ENCODE data around the gene SETD1B.

SETD1B gene

GRCh38 chr12:121802485-121802842, 1.3 kb upstream of the SETD1B start:
- peak overlapping the region; percentile 100 for H3K27ac ChIP-seq
- TF ChIP-seq ZFX (IDR thresholded peaks at IDR 0.05; ENCODE audit: borderline replicate concordance) = no peak

- H3K27ac ChIP-seq = peak overlapping the region; percentile 100
- TF ChIP-seq ZFX (IDR thresholded peaks at IDR 0.05; ENCODE audit: borderline replicate concordance) (no peak), CTCF (IDR thresholded peaks at IDR 0.05) (no peak)
Measured at GRCh38 chr12:121802843-121803698, 738 bp upstream of the SETD1B start.

GRCh38 chr12:121804417-121805111, 755 bp downstream of the SETD1B start:
- H3K27ac ChIP-seq = peak overlapping the region; percentile 100
- TF ChIP-seq CTCF (IDR thresholded peaks at IDR 0.05) (no peak), ZFX (IDR thresholded peaks at IDR 0.05; ENCODE audit: borderline replicate concordance) (no peak)

- TF ChIP-seq CTCF (IDR thresholded peaks at IDR 0.05) = no peak
- TF ChIP-seq ZFX (IDR thresholded peaks at IDR 0.05; ENCODE audit: borderline replicate concordance) = no peak
- H3K27ac ChIP-seq = peak overlapping the region; percentile 100
Measured at GRCh38 chr12:121805171-121806008, 1.6 kb downstream of the SETD1B start.

GRCh38 chr12:121806009-121806545, 2.3 kb downstream of the SETD1B start:
- H3K27ac ChIP-seq = peak overlapping the region; percentile 100
- no peak for TF ChIP-seq CTCF (IDR thresholded peaks at IDR 0.05)
- no peak for TF ChIP-seq ZFX (IDR thresholded peaks at IDR 0.05; ENCODE audit: borderline replicate concordance)

GRCh38 chr12:121806546-121807423, 3.0 kb downstream of the SETD1B start:
- peak overlapping the region; percentile 100 for H3K27ac ChIP-seq
- TF ChIP-seq CTCF (IDR thresholded peaks at IDR 0.05) (no peak), ZFX (IDR thresholded peaks at IDR 0.05; ENCODE audit: borderline replicate concordance) (no peak)
